ENCODE data around the gene AUTS2. TPM values are rescaled to one million over a fixed set of nuclear protein-coding genes. Genes with fewer than 3 reads are reported as not detected.
"Not testable (repeated sequence)": the region's sequence is repeated elsewhere in the genome, so short reads cannot be mapped to it uniquely, and the experiment has no call there.

AUTS2 gene
- total RNA-seq, 1 experiment from 2014 or later: under 0.01 TPM

DNA sequence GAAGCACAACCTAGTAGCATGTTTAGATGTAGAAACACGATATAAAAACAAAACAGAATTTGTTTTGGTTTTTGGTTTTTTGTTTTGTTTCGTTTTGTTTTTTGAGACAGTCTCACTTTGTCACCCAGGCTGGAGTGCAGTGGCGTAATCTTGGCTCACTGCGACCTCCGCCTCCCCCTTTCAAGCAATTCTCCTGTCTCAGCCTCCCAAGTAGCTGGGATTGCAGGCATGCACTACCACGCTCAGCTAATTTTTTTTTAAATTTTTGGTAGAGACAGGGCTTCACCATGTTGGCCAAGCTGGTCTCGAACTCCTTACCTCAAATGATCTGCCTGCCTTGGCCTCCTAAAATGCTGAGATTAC is 1050.2 kb downstream of the AUTS2 start:
- not testable (repeated sequence) for DNase-seq (ENCODE audit: low read depth)

DNA sequence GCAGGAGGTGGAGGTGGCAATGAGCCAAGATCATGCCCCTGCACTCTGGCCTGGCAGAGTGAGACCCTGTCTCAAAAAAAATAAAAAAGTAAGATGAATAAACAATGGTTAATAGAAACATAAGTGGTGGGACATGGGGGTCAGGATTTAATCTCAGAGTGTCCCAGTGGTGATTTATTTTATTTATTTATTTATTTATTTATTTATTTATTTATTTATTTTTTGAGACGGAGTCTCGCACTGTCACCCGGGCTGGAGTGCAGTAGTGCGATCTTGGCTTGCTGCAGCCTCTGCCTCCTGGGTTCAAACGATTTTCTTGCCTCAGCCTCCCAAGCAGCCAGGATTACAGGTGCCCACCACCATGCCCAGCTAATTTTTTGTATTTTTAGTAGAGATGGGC is 1051.0 kb downstream of the AUTS2 start:
- no peak for DNase-seq (ENCODE audit: low read depth)

DNA sequence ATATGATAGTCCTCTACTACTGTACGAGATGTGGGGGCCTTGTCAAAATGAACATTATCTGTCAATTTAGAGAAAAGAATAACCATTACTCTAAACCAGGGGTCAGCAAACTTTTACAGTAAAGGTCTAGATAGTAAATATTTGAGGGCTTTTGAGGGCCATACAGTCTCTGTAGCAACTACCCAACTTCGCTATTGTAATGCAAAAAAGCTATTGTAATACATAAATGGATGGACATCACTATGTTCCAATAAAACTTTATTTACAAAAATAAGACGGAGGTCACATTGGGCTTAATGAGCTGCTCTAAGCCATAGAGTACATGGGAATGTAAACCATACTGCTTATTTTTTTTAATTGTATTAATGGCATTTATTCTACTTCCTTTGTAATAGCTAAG is 1055.9 kb downstream of the AUTS2 start:
- DNase-seq (ENCODE audit: low read depth): no peak

DNA sequence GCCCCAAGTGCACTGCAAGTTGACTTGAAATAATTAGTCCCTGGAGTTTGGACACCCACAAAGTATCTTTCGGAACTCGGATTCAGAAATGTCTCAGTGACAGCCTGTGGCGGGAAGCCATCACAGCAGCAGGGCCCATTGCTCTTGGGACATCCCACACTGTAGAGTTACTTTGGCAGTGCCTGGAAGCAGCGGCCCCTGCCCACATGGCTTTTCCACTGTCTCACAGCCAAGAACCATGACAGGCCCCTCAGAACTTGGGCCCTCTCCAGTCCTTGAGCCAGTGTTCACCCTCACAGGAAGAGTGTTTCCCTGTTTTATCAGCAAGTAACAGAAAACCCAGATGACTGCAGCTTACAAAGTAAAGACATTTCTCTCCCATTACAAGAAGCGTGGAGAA is 1056.7 kb downstream of the AUTS2 start:
- no peak for DNase-seq (ENCODE audit: low read depth)

DNA sequence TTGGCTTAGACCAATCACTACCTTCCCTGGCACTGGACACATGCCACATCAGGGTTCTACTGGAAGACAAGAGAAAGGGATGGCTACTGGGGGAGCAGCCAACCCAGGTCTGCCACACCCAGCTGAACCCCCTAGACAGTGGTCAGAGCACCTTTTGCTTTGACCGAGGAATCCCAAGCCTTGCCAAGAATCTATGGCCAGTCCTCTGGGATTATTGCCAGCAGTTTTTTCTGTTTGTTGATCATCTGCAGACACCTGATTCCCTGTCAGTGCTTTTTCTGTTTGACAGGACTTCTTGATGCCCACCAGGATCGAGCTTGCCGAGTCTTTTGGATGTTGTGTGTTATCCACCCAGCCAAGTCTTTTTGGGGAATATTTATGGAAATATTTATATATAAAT is 1057.4 kb downstream of the AUTS2 start:
- no peak for DNase-seq (ENCODE audit: low read depth)

DNA sequence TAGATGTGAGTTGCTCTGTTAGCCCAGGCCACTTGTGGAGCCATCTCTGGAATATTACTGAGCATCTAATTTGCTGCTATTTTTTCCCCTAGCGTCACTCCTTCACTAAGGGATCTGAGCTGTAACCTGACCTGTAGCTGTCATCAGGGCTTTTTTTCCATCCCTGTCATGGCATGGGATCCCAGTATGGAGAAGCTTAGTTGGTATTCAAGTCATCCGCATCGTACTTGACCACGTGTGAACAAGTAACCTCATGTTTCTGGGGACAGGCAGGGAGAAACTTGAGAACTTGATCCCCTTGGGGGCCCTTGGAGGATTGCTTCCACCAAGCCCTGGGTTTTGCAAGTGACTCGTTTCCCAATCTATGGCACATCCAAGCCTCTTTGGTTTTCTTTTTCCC is 1059.3 kb downstream of the AUTS2 start:
- no peak for DNase-seq (ENCODE audit: low read depth)

DNA sequence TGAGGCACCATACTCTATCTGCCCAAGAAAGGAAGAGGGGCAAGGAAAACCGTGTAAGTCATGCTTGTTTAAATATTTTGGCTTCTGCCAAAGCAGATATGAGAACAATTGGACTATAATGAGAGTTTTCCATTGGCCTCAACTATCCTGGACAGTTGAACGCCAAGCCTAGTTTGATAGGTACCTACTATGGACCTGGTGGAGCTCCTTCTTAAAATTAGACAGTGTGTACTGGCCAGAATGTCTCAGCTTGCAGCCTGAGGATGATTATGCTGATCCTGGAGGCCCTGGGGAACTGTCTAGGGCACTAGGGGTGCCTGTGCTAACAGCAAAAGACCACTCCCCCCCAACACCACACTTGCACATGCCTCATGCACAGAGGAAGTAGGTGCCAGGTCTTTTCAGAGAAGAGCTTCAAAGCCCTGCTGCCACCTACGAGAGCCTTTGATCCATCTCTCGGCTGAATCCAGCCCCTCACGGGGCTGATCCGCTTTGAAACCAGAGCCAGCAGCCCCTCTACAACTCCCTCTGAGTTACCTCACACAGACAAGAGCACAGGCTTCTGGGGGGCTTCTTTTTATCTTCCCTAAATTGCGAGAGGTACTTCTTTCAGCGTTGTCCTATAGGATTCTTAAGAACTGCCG is 1059.8 kb downstream of the AUTS2 start:
- no peak for DNase-seq (ENCODE audit: low read depth)

DNA sequence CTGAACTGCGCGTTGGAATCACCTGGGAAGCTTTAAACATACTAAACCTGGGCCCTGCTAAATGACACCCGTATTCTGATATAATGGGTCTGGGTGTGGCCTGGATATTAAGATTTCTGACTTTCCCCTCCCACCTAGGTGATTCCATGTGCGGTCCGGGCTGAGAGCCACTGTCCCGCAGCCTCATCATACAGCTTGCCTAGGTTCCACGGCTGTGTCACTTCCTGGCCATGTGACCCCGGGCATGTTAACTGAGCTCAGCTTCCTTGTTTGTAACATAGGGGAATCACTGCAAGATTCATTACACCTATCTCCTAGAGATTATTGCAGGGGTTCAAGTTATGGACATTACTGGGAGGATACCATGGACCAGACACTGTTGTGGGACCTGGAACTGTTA is 1061.0 kb downstream of the AUTS2 start:
- DNase-seq (ENCODE audit: low read depth): no peak

DNA sequence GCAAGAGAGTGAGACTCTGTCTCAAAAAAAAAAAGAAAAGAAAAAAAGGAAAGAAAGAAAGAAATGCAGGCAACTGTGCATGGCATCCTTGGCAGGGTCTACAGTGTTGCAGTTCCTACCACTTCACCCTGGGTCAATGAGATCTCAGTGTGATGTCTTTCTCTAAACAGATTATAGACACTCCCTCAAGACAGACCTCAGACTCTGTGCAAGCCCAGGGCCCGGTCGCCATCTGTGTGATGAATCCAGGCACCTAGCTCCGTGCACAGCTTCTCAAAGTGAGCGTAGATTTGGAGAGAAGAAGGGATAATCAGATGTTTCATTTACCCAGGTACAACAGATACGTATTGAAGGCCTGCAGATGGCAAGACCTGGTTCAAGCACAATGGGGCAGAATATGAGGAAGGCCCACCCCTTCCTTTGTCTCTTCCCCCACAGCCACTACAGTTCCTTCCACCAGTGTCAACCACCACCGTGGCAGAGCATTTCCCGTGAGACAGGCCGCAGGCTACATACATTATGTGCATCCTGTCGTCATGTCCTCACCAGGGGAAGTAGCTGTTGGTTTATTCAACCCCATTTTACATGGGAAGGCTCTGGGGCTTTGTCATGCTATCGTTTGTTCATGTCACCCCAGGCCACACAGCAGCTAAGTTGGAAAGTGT is 1062.0 kb downstream of the AUTS2 start:
- no peak for DNase-seq (ENCODE audit: low read depth)

DNA sequence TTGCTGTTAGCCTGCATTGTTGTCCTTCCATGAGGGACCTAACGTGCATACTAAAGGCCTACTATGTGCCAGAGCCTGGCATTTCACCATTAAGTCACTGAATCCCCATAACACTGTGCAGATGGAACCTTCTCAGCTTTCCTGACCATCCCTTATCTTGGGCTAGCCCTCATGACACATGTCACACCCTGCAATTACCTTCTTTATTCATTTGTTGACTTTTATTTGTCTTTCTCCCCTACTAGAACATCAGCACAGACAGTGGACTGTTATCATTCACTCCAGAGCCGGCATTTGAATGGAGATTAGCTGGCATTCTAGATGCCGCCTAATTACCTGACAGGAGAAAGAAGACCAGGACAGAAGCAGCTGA is 1062.5 kb downstream of the AUTS2 start:
- no peak for DNase-seq (ENCODE audit: low read depth)

DNA sequence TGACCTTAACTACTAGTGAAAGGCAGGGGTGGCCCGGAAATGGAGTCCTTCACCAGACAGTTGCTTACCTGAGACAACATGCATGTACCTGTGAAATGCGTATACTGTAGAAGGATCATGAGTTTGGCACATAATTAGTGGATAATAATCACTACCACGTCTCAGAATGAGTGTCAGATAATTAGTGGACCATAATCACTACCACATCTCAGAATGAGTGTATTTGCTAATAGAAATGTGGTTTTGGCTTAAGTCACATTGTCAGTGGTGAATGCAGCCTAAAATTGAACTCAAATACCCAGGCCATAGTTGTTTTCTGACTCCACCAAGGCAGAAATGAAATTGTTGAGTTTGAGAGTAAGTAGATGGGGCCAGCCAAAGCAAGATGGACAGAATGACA is 1065.4 kb downstream of the AUTS2 start:
- no peak for DNase-seq (ENCODE audit: low read depth)

DNA sequence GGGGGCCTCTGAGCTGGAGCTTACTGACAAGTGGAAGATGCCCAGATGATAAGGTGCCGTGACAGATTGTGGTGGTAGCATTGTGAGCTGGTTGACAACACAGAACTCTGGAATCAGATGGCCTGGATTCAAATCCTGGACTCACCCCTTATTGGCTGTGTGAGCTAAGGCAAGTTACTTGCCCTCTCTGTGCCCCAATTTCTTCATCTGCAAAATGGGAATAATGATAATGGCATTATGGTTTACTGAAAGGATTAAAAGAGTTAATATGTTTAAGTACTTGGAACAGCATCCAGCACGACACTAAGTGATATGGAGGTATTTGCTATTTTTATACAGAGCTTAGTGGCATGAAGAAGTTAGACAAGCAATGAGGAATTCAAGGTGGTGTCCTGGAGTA is 1067.7 kb downstream of the AUTS2 start:
- DNase-seq (ENCODE audit: low read depth): no peak

DNA sequence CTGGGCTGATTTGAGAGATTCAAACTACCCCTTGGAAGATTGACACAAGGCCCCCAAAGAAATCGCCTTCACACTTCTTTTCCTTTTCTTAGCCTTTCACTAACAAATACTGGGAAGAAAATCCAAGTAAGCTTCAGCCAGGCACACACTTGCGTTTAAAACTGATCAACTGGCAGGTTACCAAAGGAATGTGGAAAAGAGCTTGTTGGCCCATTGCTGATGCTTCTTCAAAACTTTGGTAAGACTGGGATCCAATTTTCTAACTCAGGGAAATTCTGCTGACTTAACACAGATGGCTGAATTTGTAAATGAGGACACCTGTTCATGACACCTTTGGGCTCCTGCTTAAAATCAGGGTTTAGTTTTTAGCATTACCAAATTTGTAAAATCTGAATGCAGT is 1069.1 kb downstream of the AUTS2 start:
- DNase-seq (ENCODE audit: low read depth): no peak

DNA sequence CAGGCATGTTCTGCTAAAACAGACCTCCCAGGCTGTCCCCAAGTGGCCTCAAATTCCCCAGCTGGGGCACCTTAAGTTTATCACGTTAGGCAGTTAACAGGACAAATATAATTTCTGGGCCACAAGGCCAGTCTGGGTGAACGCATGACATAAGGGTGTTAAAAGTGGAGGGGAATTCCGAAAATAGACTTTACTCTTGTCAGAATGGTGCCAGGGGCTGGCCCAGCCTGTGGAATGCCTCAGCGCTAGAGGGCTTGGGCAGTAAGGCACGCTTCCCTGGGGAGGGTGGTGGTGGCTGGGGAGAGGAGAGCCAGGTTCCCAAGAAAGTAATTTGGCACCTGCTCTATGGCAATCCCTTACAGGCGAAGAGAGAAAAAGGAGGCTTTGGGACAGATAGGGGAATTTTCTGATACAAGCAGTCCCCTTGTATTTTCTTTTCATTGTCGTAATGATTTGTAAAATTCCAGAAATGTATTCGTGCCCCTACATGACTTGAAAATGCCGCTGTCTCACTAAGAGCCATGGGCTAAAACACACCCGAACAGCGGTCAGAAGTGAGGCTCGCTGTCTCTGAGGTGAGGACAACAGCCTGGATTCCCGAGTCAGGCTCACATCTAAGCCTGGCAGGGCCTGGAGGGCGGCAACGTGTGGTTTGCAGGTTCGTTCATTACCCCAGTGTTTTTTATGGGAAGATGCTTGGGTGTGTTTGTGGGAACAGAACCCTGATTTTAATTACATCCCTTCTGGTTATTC is 1070.5 kb downstream of the AUTS2 start:
- no peak for DNase-seq (ENCODE audit: low read depth)

DNA sequence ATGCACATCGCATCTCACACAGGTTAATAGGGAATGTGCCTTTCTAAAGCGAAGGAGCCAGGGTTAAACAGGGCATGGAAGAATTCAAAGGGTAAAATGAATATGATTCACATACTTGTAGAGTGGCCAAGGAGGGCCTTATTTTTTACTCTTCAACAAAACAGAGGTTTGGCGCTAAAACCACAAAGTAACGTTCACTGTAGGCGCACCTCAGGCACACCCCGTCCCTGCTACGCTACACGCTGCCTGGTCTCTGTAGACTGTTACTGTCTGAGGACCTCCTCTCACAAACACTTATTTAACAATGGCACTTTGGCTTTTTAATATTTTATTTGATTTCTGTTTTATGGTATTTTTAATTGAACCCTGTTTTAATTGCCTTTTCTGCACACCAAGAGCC is 1071.6 kb downstream of the AUTS2 start:
- no peak for DNase-seq (ENCODE audit: low read depth)

DNA sequence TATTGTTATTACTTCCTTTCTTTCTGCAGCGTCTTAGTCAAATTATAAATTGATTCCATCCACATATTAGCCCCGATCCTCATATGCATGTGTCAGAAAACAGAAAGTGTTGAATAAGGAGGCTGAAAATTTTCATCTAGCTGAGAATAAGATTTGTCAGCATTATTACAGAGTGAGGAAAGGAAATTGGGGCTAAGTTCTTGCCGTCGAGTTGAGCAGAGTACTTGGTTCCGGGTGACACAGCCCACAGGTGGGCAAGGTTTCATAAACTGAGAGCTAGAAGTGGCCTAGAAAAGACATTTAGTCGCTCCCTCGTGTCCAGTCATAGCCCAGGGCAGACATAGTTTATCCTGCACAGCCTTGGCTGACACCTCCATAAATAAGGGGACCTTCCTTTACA is 1072.0 kb downstream of the AUTS2 start:
- no peak for DNase-seq (ENCODE audit: low read depth)

DNA sequence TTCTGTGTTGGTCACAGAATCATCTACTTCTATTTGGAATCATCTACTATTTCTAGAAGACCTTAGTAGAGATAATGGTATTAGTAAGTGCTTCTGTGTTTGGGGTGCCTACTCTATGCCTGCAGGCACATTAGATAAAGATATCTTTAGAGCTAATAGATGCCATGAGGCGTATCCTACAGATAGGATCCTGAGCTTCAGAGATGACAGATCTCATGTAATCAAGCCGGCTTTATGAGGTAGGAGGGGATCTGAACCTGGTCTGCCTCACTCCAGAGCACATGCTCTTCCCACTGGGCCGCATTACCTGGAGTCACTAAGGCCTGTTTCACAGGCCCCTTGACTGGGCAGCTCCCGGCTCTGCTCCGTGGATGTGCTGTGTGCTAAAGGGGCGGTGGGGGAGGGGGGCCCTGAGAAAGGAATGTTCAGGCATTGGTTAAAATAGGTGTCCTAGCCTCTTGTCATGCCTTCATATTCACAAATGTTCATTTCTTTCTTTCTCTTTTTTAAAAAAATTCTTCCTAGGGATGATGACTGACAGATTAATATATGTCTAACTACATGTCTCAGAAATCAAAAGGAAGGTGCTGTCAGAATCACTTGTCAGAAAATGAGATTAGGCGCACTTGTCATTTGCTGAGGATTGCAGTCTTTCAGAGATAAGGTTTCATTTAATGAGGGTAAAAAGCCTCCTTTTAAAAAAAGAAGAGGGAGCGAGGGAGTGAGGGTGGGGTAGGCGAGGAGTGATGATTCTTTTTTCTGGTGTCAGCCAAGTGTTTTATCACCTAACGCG is 1075.7 kb downstream of the AUTS2 start:
- no peak for DNase-seq (ENCODE audit: low read depth)

DNA sequence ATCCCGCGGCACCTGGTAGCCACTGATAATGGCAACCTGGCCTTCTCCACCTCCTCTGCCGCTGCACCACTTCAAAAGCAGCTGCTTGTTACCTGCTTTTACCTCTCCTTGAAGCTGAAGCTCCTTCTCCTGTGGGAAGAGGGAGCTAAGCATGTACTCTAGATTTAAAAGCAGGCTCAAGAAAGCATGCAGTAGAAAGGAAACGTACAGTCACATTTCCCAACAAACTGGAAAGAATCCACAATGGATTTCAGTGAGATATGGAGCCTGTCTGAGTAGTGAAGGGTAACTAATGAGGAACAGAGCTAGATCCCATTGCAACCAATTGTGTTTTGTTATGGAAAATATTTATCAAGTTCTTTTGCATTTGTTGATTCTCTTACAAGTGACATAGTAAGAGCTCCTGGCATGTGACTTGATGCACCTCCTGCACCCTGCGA is 1076.3 kb downstream of the AUTS2 start:
- no peak for DNase-seq (ENCODE audit: low read depth)

DNA sequence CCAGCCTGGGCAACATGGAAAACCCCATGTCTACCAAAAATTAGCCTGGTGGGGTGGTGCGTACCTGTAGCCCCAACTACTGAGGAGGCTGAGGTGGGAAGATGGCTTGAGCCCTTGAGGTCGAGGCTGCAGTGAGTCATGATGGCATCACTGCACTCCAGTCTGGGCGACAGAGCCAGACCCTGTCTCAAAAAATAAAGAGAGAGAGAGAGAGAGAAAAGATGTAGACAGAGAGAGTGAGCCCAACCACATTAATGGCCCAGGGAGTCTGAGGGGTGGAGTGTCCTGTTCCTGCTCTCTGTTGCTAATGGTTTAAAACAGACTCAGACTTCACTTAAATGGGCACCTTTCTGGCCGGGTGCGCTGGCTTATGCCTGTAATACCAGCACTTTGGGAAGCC is 1078.0 kb downstream of the AUTS2 start:
- no peak for DNase-seq (ENCODE audit: low read depth)

DNA sequence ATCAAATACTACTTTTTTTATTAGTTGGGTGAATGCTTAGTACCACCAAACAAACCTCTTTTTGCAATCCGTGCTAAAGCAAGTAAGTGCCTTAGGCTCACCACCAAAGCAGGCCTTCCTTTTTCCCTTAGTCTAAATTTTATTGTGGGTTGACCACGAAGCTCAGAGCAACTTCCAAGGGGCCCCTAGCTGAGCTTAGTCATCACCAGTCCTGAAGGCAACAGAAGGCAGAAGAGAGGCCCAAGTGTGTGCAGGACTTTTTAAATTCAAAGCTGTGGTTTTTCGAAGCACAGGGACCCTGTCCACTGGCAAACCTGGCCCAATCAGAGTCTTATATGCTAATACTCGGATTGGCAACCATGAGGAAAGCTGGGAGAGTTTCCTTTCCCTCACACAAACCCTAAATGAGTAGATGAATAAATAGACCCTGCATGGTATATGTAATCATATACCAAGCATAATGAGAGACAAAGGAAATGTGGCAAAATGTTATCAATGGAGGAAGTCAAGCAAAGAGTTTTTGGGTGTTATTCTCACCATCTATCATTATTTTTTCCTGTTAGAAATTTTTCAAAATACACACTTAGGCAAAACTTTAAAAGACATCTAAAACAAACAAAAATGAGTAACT is 1080.5 kb downstream of the AUTS2 start:
- DNase-seq (ENCODE audit: low read depth): peak; percentile 37

DNA sequence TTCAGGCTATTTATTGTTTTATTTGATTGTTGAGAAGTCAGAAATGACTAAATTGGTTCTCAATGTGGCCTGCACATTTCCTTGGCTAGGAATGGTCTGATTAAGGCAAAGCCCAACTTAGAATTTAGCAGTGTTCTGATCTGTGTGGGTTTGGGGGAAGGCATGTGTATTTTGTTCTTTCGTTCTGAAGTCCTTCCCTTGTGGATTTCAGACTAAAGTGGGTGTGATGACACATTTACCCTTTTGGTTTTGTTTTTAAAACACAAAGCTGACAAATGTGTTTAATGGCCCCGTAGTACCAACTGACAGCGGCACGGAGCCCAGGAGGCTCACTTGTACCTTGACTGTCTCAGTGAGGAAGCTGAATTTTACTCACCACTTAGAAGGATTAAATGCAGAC is 1081.4 kb downstream of the AUTS2 start:
- DNase-seq (ENCODE audit: low read depth): no peak

DNA sequence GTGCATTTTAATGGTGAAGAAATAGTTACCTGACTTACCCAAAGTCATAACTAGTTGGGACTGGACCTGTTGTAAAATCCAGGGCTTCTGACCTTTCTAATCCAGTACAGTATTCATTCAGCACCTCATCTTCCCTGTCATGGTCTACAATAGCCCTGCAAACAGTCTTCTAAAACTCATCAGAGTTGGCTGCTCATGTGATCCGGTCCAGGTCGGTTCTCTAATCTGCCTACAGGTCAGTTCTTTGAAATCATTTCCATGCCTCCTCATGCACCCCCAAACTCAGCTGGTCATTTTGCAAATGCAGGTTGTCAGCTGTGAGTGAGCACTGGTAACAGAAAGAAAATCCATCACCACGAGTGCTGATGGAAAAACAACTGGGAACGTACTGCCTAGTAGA is 1082.0 kb downstream of the AUTS2 start:
- no peak for DNase-seq (ENCODE audit: low read depth)
